ENCODE data around the gene COPG2.

Gene COPG2

DNA sequence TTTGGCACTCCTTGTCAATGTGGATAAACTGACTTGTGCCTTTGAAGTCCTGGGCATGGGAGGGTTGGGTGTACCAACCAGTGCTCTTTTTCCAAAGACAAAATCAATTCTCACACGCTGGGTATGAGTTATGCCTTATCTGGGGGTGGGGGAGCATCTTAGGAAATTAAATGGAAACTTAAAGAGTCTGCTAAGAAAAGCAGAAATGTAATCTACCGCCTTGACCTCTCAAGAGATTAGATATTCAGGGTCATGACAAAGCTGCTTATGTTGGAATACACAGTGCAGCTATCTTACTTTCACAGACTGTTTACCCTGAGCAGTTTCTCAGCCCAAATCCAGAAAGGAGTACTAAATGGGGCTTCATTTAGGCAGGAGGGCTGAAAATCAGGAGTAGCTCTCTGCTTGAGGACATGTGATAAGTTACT lies 174.1 kb downstream of the COPG2 start:
- Histone ChIP-seq H3K9me3 (ENCODE audit: control insufficient read depth, insufficient read depth, low read length) (peaks cover 25% of the 10 kb centered on the region), H3K4me3 (ENCODE audit: low read length) (no peak overlapping the region), H3F3A (ENCODE audit: control insufficient read depth, insufficient read depth) (no peaks in the 10 kb centered on the region), H3K79me2 (ENCODE audit: control insufficient read depth, low read length) (no peaks in the 10 kb centered on the region), H3K4me1 (ENCODE audit: control insufficient read depth, low read length) (no peaks in the 10 kb centered on the region), H3K36me3 (ENCODE audit: control insufficient read depth, low read length) (no peaks in the 10 kb centered on the region), H3K27ac (ENCODE audit: low read depth, low read length) (no peak overlapping the region), H3K27me3 (ENCODE audit: control insufficient read depth, low read length) (peaks cover 50% of the 10 kb centered on the region), H3K4me2 (ENCODE audit: low read length) (no peak overlapping the region), H4K20me1 (ENCODE audit: control insufficient read depth, insufficient read depth, low read depth, low read length) (no peaks in the 10 kb centered on the region), H3K9me2 (replicated peaks; ENCODE audit: control insufficient read depth, low read length) (no peaks in the 10 kb centered on the region)
- TF ChIP-seq EZH2phosphoT487 (IDR thresholded peaks at IDR 0.05; ENCODE audit: borderline replicate concordance, low read length) = no peak
- TF ChIP-seq, protein P1, sequence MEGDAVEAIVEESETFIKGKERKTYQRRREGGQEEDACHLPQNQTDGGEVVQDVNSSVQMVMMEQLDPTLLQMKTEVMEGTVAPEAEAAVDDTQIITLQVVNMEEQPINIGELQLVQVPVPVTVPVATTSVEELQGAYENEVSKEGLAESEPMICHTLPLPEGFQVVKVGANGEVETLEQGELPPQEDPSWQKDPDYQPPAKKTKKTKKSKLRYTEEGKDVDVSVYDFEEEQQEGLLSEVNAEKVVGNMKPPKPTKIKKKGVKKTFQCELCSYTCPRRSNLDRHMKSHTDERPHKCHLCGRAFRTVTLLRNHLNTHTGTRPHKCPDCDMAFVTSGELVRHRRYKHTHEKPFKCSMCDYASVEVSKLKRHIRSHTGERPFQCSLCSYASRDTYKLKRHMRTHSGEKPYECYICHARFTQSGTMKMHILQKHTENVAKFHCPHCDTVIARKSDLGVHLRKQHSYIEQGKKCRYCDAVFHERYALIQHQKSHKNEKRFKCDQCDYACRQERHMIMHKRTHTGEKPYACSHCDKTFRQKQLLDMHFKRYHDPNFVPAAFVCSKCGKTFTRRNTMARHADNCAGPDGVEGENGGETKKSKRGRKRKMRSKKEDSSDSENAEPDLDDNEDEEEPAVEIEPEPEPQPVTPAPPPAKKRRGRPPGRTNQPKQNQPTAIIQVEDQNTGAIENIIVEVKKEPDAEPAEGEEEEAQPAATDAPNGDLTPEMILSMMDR (IDR thresholded peaks at IDR 0.05; ENCODE audit: low read depth, low read length, poor library complexity, severe bottlenecking) = no peak

GRCh38 chr7:130493275-130493873 lies 175.2 kb downstream of the COPG2 start:
- peak; percentile 45; the same call in 1 of the 2 replicates for TF ChIP-seq EZH2phosphoT487 (IDR thresholded peaks at IDR 0.05; ENCODE audit: borderline replicate concordance, low read length)
- TF ChIP-seq, protein P1 (IDR thresholded peaks at IDR 0.05; ENCODE audit: low read depth, low read length, poor library complexity, severe bottlenecking) = no peak
- Histone ChIP-seq H3K27ac (ENCODE audit: low read depth, low read length) (no peak overlapping the region), H4K20me1 (ENCODE audit: control insufficient read depth, insufficient read depth, low read depth, low read length) (no peaks in the 10 kb centered on the region), H3K36me3 (ENCODE audit: control insufficient read depth, low read length) (no peaks in the 10 kb centered on the region), H3K27me3 (ENCODE audit: control insufficient read depth, low read length) (peaks cover 59% of the 10 kb centered on the region), H3K9me2 (replicated peaks; ENCODE audit: control insufficient read depth, low read length) (no peaks in the 10 kb centered on the region), H3K4me3 (ENCODE audit: low read length) (no peak overlapping the region), H3K4me2 (ENCODE audit: low read length) (no peak overlapping the region), H3K79me2 (ENCODE audit: control insufficient read depth, low read length) (no peaks in the 10 kb centered on the region), H3K4me1 (ENCODE audit: control insufficient read depth, low read length) (no peaks in the 10 kb centered on the region), H3K9me3 (ENCODE audit: control insufficient read depth, insufficient read depth, low read length) (peaks cover 25% of the 10 kb centered on the region), H3F3A (ENCODE audit: control insufficient read depth, insufficient read depth) (no peaks in the 10 kb centered on the region)

- TF ChIP-seq, protein P1 (IDR thresholded peaks at IDR 0.05; ENCODE audit: low read depth, low read length, poor library complexity, severe bottlenecking) = no peak
- TF ChIP-seq EZH2phosphoT487 (IDR thresholded peaks at IDR 0.05; ENCODE audit: borderline replicate concordance, low read length) = no peak
- no peaks in the 10 kb centered on the region for H3K4me1 ChIP-seq (ENCODE audit: control insufficient read depth, low read length)
- H4K20me1 ChIP-seq (ENCODE audit: control insufficient read depth, insufficient read depth, low read depth, low read length) = no peaks in the 10 kb centered on the region
- H3K27me3 ChIP-seq (ENCODE audit: control insufficient read depth, low read length) = peaks cover 65% of the 10 kb centered on the region
- H3K9me3 ChIP-seq (ENCODE audit: control insufficient read depth, insufficient read depth, low read length) = peaks cover 25% of the 10 kb centered on the region
- no peak overlapping the region for H3K4me3 ChIP-seq (ENCODE audit: low read length)
- no peaks in the 10 kb centered on the region for H3K79me2 ChIP-seq (ENCODE audit: control insufficient read depth, low read length)
- H3K4me2 ChIP-seq (ENCODE audit: low read length) = no peak overlapping the region
- no peak overlapping the region for H3K27ac ChIP-seq (ENCODE audit: low read depth, low read length)
- H3F3A ChIP-seq (ENCODE audit: control insufficient read depth, insufficient read depth) = no peaks in the 10 kb centered on the region
- no peaks in the 10 kb centered on the region for H3K36me3 ChIP-seq (ENCODE audit: control insufficient read depth, low read length)
- H3K9me2 ChIP-seq (replicated peaks; ENCODE audit: control insufficient read depth, low read length) = no peaks in the 10 kb centered on the region
Measured at GRCh38 chr7:130492523-130493274, 175.8 kb downstream of the COPG2 start.
